OCI-LY7 (cell line): Measurements from ENCODE around the gene EHBP1.

Experiments used
- EZH2phosphoT487 ChIP-seq: fragments of 200-600 bp; sonication (generic); IDR thresholded peaks from 2 replicates; pipeline ENCODE4 v1.6.1; 2018; ENCODE audit warnings: low read depth, borderline replicate concordance, mild to moderate bottlenecking, mixed run types, antibody characterized with exemption, low read length, moderate library complexity, mixed read lengths
- TF ChIP-seq, protein P1 (sequence below): fragments of 200-600 bp; sonication (generic); conservative IDR thresholded peaks from 2 replicates; pipeline ENCODE4 v1.5.1; 2014; ENCODE audit warnings: mild to moderate bottlenecking, antibody characterized with exemption, low read length, moderate library complexity, mixed read lengths

DNA sequence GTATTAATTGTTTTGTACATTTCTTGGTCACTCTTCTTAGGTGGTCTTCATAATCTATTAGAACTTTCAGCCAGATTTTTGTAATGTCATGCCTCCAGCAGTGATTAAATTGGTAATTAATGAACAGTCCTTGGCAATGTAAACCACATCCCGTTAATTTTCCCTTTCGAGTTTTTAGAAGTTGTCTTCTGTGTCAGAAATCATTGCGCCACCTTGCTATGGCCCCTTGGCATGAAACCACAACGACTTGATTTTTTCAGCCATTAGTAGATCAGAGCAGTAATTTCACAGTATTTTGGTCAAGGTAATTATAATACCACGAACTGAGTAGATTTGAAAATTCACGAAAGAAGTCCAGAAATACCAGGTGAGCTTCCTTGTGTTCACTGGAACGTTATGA lies 259.2 kb downstream of the EHBP1 start:
- TF ChIP-seq, protein P1, sequence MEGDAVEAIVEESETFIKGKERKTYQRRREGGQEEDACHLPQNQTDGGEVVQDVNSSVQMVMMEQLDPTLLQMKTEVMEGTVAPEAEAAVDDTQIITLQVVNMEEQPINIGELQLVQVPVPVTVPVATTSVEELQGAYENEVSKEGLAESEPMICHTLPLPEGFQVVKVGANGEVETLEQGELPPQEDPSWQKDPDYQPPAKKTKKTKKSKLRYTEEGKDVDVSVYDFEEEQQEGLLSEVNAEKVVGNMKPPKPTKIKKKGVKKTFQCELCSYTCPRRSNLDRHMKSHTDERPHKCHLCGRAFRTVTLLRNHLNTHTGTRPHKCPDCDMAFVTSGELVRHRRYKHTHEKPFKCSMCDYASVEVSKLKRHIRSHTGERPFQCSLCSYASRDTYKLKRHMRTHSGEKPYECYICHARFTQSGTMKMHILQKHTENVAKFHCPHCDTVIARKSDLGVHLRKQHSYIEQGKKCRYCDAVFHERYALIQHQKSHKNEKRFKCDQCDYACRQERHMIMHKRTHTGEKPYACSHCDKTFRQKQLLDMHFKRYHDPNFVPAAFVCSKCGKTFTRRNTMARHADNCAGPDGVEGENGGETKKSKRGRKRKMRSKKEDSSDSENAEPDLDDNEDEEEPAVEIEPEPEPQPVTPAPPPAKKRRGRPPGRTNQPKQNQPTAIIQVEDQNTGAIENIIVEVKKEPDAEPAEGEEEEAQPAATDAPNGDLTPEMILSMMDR = no peak
- no peak for TF ChIP-seq EZH2phosphoT487
